ENCODE data around the gene SDHA. TPM values are rescaled to one million over a fixed set of nuclear protein-coding genes. Genes with fewer than 3 reads are reported as not detected.

The SDHA gene
- total RNA-seq, 4 donors from 2014 or later, result 76.5 to 92.8 (median 83.0) TPM

DNA sequence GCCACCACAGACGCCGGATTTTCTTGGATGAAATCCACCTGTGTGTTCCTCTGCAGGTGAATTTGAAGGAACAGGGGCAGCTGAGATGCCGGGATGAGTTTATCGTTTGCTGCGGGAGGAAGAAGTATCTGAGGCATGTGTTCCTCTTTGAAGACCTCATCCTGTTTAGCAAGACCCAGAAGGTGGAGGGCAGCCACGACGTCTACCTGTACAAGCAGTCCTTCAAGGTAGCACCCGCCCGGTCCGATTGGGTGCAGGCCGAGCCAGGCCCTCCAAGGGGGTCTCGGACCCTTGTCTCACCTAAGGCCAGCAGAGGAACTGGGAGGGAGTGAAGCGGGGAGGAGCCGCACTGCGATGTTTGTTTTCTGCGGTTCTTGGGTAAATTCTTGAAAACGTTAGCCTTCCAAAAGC is 45.3 kb upstream of the SDHA start:
- TF ChIP-seq, protein P1, sequence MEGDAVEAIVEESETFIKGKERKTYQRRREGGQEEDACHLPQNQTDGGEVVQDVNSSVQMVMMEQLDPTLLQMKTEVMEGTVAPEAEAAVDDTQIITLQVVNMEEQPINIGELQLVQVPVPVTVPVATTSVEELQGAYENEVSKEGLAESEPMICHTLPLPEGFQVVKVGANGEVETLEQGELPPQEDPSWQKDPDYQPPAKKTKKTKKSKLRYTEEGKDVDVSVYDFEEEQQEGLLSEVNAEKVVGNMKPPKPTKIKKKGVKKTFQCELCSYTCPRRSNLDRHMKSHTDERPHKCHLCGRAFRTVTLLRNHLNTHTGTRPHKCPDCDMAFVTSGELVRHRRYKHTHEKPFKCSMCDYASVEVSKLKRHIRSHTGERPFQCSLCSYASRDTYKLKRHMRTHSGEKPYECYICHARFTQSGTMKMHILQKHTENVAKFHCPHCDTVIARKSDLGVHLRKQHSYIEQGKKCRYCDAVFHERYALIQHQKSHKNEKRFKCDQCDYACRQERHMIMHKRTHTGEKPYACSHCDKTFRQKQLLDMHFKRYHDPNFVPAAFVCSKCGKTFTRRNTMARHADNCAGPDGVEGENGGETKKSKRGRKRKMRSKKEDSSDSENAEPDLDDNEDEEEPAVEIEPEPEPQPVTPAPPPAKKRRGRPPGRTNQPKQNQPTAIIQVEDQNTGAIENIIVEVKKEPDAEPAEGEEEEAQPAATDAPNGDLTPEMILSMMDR (IDR thresholded peaks at IDR 0.05), result no peak
- DNase-seq (ENCODE audit: low spot score), result no peak
- ATAC-seq (ENCODE audit: low FRiP score), result no peak

DNA sequence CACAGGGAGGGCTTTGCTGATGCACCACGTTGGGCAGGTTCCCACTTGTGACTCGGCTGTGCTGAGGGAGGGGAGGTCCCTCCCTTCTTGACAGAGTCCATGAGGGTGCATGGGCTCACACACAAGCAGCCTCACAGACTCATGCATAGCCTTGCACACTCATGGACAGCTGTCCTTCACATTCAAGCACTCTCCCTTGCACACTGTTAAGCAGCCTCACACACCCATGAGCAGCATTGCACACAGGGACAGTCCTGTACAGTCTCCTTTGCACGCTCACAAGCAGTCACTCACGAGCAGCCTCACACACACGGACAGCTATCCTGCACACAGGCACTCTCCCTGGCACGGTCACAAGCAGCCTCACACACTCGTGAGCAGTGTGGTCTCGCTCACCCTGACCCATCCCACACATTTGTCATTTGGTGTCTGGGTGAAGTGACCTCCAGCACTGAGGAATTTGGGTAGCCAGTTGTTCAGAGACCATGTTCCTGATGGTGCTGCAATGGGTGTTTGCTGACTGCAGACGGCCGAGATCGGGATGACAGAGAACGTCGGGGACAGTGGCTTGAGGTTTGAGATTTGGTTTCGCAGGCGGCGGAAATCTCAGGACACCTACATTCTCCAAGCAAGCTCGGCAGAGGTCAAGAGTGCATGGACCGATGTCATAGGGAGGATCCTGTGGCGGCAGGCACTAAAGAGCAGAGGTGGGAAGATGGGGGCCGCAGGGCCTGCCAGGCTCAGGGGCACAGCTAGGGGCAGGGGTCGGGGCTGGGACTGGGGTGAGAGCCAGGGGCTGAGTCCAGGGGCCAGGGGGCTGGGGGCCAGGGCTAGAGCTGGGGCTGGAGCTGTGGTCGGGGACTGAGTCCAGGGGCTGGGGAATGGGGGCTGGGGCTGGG is 44.5 kb upstream of the SDHA start:
- no peak for ATAC-seq (ENCODE audit: low FRiP score)
- DNase-seq (ENCODE audit: low spot score), result no peak
- TF ChIP-seq, protein P1 (IDR thresholded peaks at IDR 0.05), result no peak

- TF ChIP-seq, protein P1 (IDR thresholded peaks at IDR 0.05), result no peak
- ATAC-seq (ENCODE audit: low FRiP score) (no peak), DNase-seq (ENCODE audit: low spot score) (no peak)
Measured at GRCh38 chr5:174291-174600, 43.9 kb upstream of the SDHA start.

DNA sequence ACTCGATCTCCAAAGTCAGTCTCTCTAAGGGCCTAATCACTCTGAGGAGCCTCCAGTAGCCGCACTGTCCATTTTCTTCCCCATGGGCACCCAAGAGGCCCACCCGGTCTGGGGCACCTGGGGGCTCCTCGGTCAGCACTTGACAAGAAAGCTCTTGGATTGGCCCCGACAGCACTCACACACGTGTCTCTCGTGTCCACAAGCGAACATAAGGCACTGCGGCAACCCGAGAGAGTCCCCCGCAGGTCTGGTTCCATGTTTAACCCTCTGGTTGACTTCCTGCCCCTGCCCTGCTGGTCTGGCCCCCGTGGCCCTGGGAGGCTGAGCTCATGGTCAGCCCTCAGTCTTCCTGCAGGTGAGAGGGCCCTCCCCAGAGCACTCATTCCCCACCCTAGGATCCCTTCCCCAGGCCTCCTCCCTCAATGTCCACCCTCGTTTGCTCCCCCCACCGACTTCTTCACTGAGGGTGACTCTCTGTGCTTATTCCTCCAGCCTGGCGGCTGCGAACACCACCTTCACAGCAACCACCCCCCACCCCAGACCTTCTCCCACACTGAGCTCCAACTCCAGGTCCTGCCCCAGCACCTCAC is 43.1 kb upstream of the SDHA start:
- TF ChIP-seq, protein P1 (IDR thresholded peaks at IDR 0.05), result no peak

GRCh38 chr5:176296-176823 is 41.8 kb upstream of the SDHA start:
- no peak for ATAC-seq (ENCODE audit: low FRiP score)
- TF ChIP-seq, protein P1 (IDR thresholded peaks at IDR 0.05), result no peak
- DNase-seq (ENCODE audit: low spot score), result no peak

More for the DNA sequence above, 43.1 kb upstream of the SDHA start:
- DNase-seq (ENCODE audit: low spot score) (no peak), ATAC-seq (ENCODE audit: low FRiP score) (no peak)

GRCh38 chr5:178110-178509 is 40.0 kb upstream of the SDHA start:
- ATAC-seq (ENCODE audit: low FRiP score), result no peak
- no peak for DNase-seq (ENCODE audit: low spot score)
- TF ChIP-seq, protein P1 (IDR thresholded peaks at IDR 0.05), result no peak
